Endothelial cell (in vitro differentiated cells): ENCODE measurements around the gene DMAC2. TPM values are rescaled to one million over a fixed set of nuclear protein-coding genes. Genes with fewer than 3 reads are reported as not detected.

ENCODE experiments used
- DNase-seq: peaks from one replicate; pipeline ENCODE4 v3.0.0; 2021; ENCODE audit warnings: low spot score
- H3K27ac Mint-ChIP-seq: one replicate; pipeline ENCODE4 v1.8.0; 2021; ENCODE audit warnings: mixed read lengths, inconsistent platforms; ENCODE audit not compliant: unreplicated experiment
- H3K27me3 Mint-ChIP-seq: one replicate; pipeline ENCODE4 v1.8.0; 2021; ENCODE audit warnings: mild to moderate bottlenecking, moderate library complexity, mixed read lengths, inconsistent platforms; ENCODE audit not compliant: unreplicated experiment
- H3K36me3 Mint-ChIP-seq: one replicate; pipeline ENCODE4 v1.8.0; 2021; ENCODE audit warnings: mild to moderate bottlenecking, low read depth, mixed read lengths, inconsistent platforms; ENCODE audit not compliant: unreplicated experiment
- H3K4me1 Mint-ChIP-seq: one replicate; pipeline ENCODE4 v1.8.0; 2021; ENCODE audit warnings: mild to moderate bottlenecking, mixed read lengths, inconsistent platforms; ENCODE audit not compliant: unreplicated experiment
- H3K4me3 Mint-ChIP-seq: one replicate; pipeline ENCODE4 v1.8.0; 2021; ENCODE audit warnings: mild to moderate bottlenecking, mixed read lengths, inconsistent platforms; ENCODE audit not compliant: unreplicated experiment
- H3K9me3 Mint-ChIP-seq: one replicate; pipeline ENCODE4 v1.8.0; 2021; ENCODE audit warnings: mixed read lengths, inconsistent platforms; ENCODE audit not compliant: unreplicated experiment
- CTCF ChIP-seq: fragments of 200-600 bp; sonication (generic); IDR thresholded peaks from one replicate; pipeline ENCODE4 v1.5.0; 2021; ENCODE audit warnings: antibody characterized with exemption; ENCODE audit not compliant: unreplicated experiment
- total RNA-seq: library from RNA; stranded (reverse); fragmentation: NEBNext Ultra II Directional; extraction: Animal tissue kit (Norgen Biotek cat#: 25700); gene quantifications from one replicate; pipeline ENCODE4 v1.2.1, GENCODE V29; 2021; ENCODE audit not compliant: unreplicated experiment

Gene DMAC2
- total RNA-seq, 1 donor from 2014 or later: 75.5 TPM

- H3K4me1 Mint-ChIP-seq: peaks cover 10% of the 10 kb centered on the region
- peaks cover 9% of the 10 kb centered on the region for H3K36me3 Mint-ChIP-seq
- H3K9me3 Mint-ChIP-seq: no peaks in the 10 kb centered on the region
- peaks cover 8% of the 10 kb centered on the region for H3K27me3 Mint-ChIP-seq
- DNase-seq: peak; percentile 88
- H3K27ac Mint-ChIP-seq: peak overlapping the region; percentile 14
- TF ChIP-seq CTCF: peak; percentile 97
- peak overlapping the region; percentile 40 for H3K4me3 Mint-ChIP-seq
These were observed 9.6 kb upstream of the DMAC2 start for GRCh38 chr19:41449079-41449864.

GRCh38 chr19:41447732-41448332 is 8.1 kb upstream of the DMAC2 start:
- DNase-seq: no peak
- Mint-ChIP-seq H3K9me3 (no peaks in the 10 kb centered on the region), H3K4me1 (peaks cover 20% of the 10 kb centered on the region), H3K36me3 (peaks cover 6% of the 10 kb centered on the region), H3K27me3 (peaks cover 11% of the 10 kb centered on the region), H3K27ac (no peak overlapping the region), H3K4me3 (no peak overlapping the region)
- TF ChIP-seq CTCF: no peak

GRCh38 chr19:41445575-41445974 is 5.9 kb upstream of the DMAC2 start:
- Mint-ChIP-seq H3K27ac (no peak overlapping the region), H3K4me1 (peaks cover 20% of the 10 kb centered on the region), H3K4me3 (no peak overlapping the region), H3K36me3 (peaks cover 11% of the 10 kb centered on the region), H3K27me3 (peaks cover 14% of the 10 kb centered on the region), H3K9me3 (no peaks in the 10 kb centered on the region)
- TF ChIP-seq CTCF: no peak
- DNase-seq: no peak

GRCh38 chr19:41443813-41444455 is 4.2 kb upstream of the DMAC2 start:
- H3K4me1 Mint-ChIP-seq: peaks cover 12% of the 10 kb centered on the region
- DNase-seq: no peak
- H3K27me3 Mint-ChIP-seq: peaks cover 17% of the 10 kb centered on the region
- H3K9me3 Mint-ChIP-seq: no peaks in the 10 kb centered on the region
- peaks cover 14% of the 10 kb centered on the region for H3K36me3 Mint-ChIP-seq
- H3K27ac Mint-ChIP-seq: peak overlapping the region; percentile 19
- H3K4me3 Mint-ChIP-seq: no peak overlapping the region
- no peak for TF ChIP-seq CTCF
